ENCODE data around the gene RPS6KA3.
"Not testable (repeated sequence)": the region's sequence is repeated elsewhere in the genome, so short reads cannot be mapped to it uniquely, and the experiment has no call there.

Gene RPS6KA3

DNA sequence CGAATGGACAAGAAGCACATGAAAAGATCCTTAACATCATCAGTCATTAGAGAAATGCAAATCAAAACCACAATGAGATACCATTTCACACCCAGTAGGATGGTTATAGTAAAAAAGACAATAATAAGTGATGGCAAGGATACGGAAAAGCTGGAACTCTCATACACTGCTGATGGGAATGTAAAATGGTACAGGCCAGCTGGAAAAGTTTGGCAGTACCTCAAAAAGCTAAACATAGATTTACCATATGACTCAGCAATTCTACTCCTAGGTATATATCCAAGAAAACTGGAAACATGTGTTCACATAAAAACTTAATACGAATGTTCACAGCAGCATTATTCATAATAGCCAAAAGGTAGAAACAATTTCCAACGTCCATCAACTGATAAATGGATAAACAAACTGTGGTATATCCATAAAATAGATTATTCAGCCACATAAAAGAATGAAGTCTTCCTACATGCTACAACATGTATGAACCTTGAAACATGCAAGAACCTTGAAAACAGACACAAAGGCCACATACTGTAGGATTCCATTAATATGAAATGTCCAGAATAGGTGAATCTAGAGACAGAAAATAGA, 11.9 kb downstream of the RPS6KA3 start:
- Histone ChIP-seq H4K20me1 (peaks cover 0 to 13% (median 4%) of the 10 kb centered on the region in 11 experiments; a peak in 6 of 22 replicates), H3K4me1 (peaks cover 5 to 26% (median 13%) of the 10 kb centered on the region in 10 experiments), H3K9ac (no peak overlapping the region), H3K36me3 (peaks cover 0 to 34% (median 18%) of the 10 kb centered on the region in 11 experiments; a peak in 17 of 22 replicates), H3K4me3 (no peak overlapping the region), H3K4me2 (no peak overlapping the region), H3K9me3 (replicated peaks in 1 of 11) (peaks cover 0 to 28% (median 19%) of the 10 kb centered on the region in 11 experiments; a peak in 18 of 22 replicates), H3K27ac (no peak overlapping the region), H3K27me3 (no peaks in the 10 kb centered on the region)
- TF ChIP-seq Cebpa-rat (IDR thresholded peaks at IDR 0.05): no peak

DNA sequence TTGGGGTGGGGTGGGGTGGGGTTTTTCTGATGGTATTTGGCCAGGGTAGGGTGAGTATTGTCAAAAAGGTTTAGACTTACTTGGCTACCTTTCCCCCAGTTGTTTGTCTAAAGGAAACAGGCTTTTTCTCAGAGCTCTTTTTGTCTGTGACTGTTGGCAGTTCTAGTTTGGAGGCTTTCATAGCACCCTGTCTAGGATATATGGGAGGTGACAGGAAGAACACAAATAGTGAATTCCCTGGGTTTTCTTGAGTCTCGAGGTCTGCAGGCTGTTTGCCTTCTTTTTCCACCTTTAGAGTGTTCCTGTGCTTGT, 13.5 kb downstream of the RPS6KA3 start:
- H3K27me3 ChIP-seq: no peaks in the 10 kb centered on the region
- H3K27ac ChIP-seq: no peak overlapping the region
- peaks cover 0 to 34% (median 18%) of the 10 kb centered on the region in 11 experiments; a peak in 17 of 22 replicates for H3K36me3 ChIP-seq
- H3K4me1 ChIP-seq: peaks cover 0 to 10% (median 0%) of the 10 kb centered on the region in 10 experiments; a peak in 7 of 20 replicates
- no peak overlapping the region for H3K4me2 ChIP-seq
- H3K9me3 ChIP-seq (replicated peaks in 1 of 11): peaks cover 0 to 33% (median 28%) of the 10 kb centered on the region in 11 experiments; a peak in 18 of 22 replicates
- no peak overlapping the region for H3K9ac ChIP-seq
- H3K4me3 ChIP-seq: no peak overlapping the region
- no peak for TF ChIP-seq Cebpa-rat (IDR thresholded peaks at IDR 0.05)
- H4K20me1 ChIP-seq: peaks cover 0 to 9% (median 3%) of the 10 kb centered on the region in 11 experiments; a peak in 4 of 22 replicates

DNA sequence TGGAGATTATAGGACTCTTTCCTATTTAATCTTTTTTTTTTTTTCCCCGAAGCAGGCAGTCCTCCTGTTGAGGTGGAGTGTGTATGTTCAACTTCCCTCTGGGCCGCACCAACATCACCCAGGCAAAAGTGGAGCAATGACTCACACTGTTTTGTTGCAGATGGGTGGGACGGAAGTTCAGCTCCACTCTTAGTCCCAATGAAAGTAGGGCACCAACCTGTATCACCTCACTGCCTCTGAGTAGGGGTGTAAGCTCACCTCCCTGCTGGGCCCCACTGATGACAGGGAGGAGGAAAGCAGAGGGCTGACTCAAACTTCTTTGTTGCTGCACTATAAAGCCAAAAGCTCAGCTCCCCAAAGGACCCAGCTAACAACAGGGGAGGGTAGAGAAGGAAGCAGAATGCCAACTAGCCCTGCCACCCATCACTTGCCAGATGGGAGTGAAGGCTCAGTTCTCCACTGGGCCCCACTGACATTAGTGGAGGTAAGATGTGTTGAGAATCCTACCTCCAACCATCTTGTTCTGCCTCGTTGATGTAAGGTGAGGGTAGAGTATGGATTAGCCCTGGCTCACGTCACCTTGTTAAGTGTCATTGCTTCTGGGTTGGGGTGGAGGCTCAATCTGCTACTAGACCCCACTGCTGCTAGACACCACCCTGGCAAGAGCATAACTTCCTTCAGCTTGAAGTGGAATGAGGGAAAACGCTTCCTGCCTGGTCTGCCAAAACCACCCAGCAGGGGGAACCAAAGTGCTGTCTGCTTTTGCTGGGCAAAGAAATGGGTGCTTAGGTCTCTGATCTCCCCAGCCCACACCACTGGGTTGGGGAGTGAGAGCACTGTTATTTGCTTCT, 14.1 kb downstream of the RPS6KA3 start:
- H3K27me3 ChIP-seq: no peaks in the 10 kb centered on the region
- H3K4me3 ChIP-seq: no peak overlapping the region
- H3K9ac ChIP-seq: no peak overlapping the region
- H3K4me1 ChIP-seq: peaks cover 0 to 7% (median 0%) of the 10 kb centered on the region in 10 experiments; a peak in 7 of 20 replicates
- H4K20me1 ChIP-seq: peaks cover 0 to 9% (median 3%) of the 10 kb centered on the region in 11 experiments; a peak in 4 of 22 replicates
- peak overlapping the region in 1 of 11 experiments; percentile 33; a peak in 2 of 22 replicates for H3K4me2 ChIP-seq
- H3K36me3 ChIP-seq: peaks cover 0 to 34% (median 18%) of the 10 kb centered on the region in 11 experiments; a peak in 17 of 22 replicates
- H3K9me3 ChIP-seq (replicated peaks in 1 of 11): peaks cover 0 to 33% (median 28%) of the 10 kb centered on the region in 11 experiments; a peak in 18 of 22 replicates
- TF ChIP-seq Cebpa-rat (IDR thresholded peaks at IDR 0.05): no peak
- no peak overlapping the region for H3K27ac ChIP-seq

DNA sequence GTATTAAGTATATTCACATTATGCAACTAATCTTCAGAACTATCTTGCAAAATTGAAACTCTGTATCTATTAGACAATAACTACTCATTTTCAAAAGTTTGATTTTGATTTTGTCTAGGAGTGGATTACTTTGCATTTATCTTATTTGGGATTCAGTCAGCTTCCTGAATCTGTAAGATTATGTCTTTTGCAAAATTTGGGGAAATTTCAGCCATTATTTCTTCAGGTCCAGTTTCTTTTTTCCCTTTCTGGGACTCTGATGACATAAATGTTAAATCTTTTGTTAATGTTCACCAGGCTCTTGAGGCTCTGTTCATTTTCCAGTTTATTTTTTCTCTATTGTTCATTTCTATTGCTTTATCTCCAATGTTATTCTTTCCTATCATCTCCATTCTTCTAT, 15.0 kb downstream of the RPS6KA3 start:
- peaks cover 0 to 7% (median 0%) of the 10 kb centered on the region in 10 experiments; a peak in 7 of 20 replicates for H3K4me1 ChIP-seq
- H3K4me2 ChIP-seq: no peak overlapping the region
- H3K36me3 ChIP-seq: peaks cover 0 to 34% (median 18%) of the 10 kb centered on the region in 11 experiments; a peak in 17 of 22 replicates
- TF ChIP-seq Cebpa-rat (IDR thresholded peaks at IDR 0.05): no peak
- H3K27ac ChIP-seq: no peak overlapping the region
- H3K4me3 ChIP-seq: no peak overlapping the region
- H3K9ac ChIP-seq: no peak overlapping the region
- no peaks in the 10 kb centered on the region for H3K27me3 ChIP-seq
- peaks cover 0 to 9% (median 0%) of the 10 kb centered on the region in 11 experiments; a peak in 4 of 22 replicates for H4K20me1 ChIP-seq
- peaks cover 0 to 33% (median 28%) of the 10 kb centered on the region in 11 experiments; a peak in 18 of 22 replicates for H3K9me3 ChIP-seq (replicated peaks in 1 of 11)

DNA sequence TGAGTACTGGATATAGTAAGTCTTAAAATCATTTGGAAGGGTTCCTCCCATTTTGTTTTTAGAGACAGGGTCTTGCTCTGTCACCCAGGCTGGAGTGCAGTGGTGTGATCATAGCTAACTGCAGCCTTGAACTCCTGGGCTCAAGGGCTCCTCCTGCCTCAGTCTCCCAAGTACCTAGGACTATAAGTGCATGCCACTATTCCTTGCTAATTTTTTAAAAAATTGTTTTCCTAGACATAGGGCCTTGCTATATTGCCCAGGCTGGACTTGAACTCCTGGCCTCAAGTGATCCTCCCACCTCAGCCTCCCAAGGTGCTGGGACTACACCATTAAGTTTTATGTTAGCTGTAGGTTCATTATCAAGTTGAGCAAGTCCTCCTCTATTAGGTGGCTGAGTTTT, 16.6 kb downstream of the RPS6KA3 start:
- Histone ChIP-seq H4K20me1 (peaks cover 0 to 15% (median 5%) of the 10 kb centered on the region in 11 experiments; a peak in 9 of 22 replicates), H3K36me3 (peaks cover 0 to 30% (median 18%) of the 10 kb centered on the region in 11 experiments; a peak in 17 of 22 replicates), H3K9me3 (replicated peaks in 1 of 11) (peaks cover 0 to 33% (median 27%) of the 10 kb centered on the region in 11 experiments; a peak in 18 of 22 replicates)
- not testable (repeated sequence) for H3K4me3 ChIP-seq, H3K27me3 ChIP-seq, H3K4me2 ChIP-seq, H3K9ac ChIP-seq, H3K27ac ChIP-seq, H3K4me1 ChIP-seq

DNA sequence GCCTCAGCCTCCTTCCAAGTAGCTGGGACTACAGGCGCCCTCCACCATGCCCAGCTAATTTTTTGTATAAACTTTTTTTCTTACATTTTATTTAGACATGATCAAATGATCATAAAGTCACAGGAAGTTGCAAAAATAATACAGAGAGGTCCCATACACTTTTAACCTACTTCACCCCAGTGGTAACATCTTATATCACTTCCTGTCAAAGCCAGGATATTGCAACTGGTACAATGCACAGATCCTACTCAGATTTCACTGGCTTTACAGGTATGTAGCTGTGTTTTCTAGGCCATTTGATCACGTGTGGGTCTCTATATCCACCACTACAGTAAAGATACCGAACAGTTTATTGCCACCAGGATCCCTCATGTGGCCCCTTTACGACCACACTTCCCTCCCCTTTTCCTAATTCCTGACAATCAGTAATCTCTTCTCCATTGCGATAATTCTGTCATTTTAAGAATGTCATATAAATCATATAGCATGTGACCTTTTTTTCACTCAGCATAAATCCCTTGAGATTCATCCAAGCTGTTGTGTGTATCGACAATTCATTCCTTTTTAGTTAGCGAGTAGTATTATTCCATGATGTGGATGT, 18.0 kb downstream of the RPS6KA3 start:
- H3K9ac ChIP-seq: no peak overlapping the region
- peaks cover 0 to 28% (median 18%) of the 10 kb centered on the region in 11 experiments; a peak in 17 of 22 replicates for H3K36me3 ChIP-seq
- peaks cover 0 to 21% (median 6%) of the 10 kb centered on the region in 11 experiments; a peak in 9 of 22 replicates for H4K20me1 ChIP-seq
- H3K4me1 ChIP-seq: peaks cover 0 to 7% (median 0%) of the 10 kb centered on the region in 10 experiments; a peak in 7 of 20 replicates
- no peak for TF ChIP-seq Cebpa-rat (IDR thresholded peaks at IDR 0.05)
- no peak overlapping the region for H3K27ac ChIP-seq
- H3K9me3 ChIP-seq (replicated peaks in 1 of 11): peaks cover 0 to 33% (median 23%) of the 10 kb centered on the region in 11 experiments; a peak in 18 of 22 replicates
- no peak overlapping the region for H3K4me2 ChIP-seq
- no peaks in the 10 kb centered on the region for H3K27me3 ChIP-seq
- no peak overlapping the region for H3K4me3 ChIP-seq

DNA sequence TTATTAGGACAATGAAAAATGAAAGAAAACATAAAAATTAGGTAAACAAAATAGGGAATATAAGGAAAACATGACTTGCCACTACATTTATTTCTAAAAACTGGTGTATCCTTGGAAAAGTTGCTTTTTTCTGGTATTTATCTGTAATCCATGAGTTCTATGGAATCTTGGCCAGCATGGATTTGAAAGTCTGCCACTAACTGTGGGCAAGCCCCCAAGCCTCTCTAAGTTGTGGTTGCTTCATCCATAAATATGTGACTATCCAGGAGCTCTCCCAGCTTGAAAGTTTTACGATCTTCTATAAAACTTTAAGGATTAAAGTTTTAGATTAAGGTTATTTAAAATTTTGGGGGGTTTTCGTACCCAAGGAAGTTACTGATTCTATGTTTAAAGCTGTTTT, 21.8 kb downstream of the RPS6KA3 start:
- H4K20me1 ChIP-seq: peaks cover 0 to 12% (median 6%) of the 10 kb centered on the region in 11 experiments; a peak in 8 of 22 replicates
- peaks cover 0 to 24% (median 8%) of the 10 kb centered on the region in 11 experiments; a peak in 9 of 22 replicates for H3K36me3 ChIP-seq
- peaks cover 7 to 30% (median 14%) of the 10 kb centered on the region in 11 experiments; a peak in 15 of 22 replicates for H3K9me3 ChIP-seq (replicated peaks in 1 of 11)
- H3K27ac ChIP-seq: no peak overlapping the region
- H3K27me3 ChIP-seq: no peaks in the 10 kb centered on the region
- H3K4me2 ChIP-seq: no peak overlapping the region
- no peak overlapping the region for H3K9ac ChIP-seq
- H3K4me3 ChIP-seq: no peak overlapping the region
- H3K4me1 ChIP-seq: no peaks in the 10 kb centered on the region
- TF ChIP-seq Cebpa-rat (IDR thresholded peaks at IDR 0.05): no peak

DNA sequence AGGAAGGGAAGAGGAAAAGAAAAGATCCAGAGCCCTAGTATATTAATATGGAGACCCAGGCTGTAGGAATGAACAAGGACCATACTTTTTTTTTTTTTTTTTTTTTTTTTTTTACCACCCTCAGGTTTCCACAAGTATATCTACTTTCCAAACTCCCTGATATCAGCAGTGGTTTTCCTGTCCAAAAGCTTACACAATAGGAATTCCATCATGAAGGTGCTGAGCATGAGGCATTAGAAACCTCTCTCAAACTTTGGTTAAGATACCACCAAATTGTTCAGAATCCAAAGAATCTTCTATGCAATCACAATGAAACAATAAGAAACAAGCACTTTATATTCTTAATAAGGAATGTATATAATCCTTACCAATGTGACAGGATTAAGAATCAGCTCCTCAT, 26.5 kb downstream of the RPS6KA3 start:
- Histone ChIP-seq H3K4me2 (no peak overlapping the region), H3K4me3 (no peak overlapping the region), H3K27ac (no peak overlapping the region), H3K9ac (no peak overlapping the region), H4K20me1 (peaks cover 0 to 6% (median 0%) of the 10 kb centered on the region in 11 experiments; a peak in 4 of 22 replicates), H3K4me1 (peaks cover 0 to 7% (median 0%) of the 10 kb centered on the region in 10 experiments; a peak in 2 of 20 replicates), H3K36me3 (peaks cover 0 to 56% (median 10%) of the 10 kb centered on the region in 11 experiments; a peak in 13 of 22 replicates), H3K27me3 (no peaks in the 10 kb centered on the region), H3K9me3 (replicated peaks in 1 of 11) (peaks cover 8 to 38% (median 29%) of the 10 kb centered on the region in 11 experiments; a peak in 20 of 22 replicates)
- TF ChIP-seq Cebpa-rat (IDR thresholded peaks at IDR 0.05): no peak
